ENCODE results near the gene HAGHL.
A peak's percentile ranks its signal among the peaks of the same experiment; 100 is the strongest.

HAGHL gene

DNA sequence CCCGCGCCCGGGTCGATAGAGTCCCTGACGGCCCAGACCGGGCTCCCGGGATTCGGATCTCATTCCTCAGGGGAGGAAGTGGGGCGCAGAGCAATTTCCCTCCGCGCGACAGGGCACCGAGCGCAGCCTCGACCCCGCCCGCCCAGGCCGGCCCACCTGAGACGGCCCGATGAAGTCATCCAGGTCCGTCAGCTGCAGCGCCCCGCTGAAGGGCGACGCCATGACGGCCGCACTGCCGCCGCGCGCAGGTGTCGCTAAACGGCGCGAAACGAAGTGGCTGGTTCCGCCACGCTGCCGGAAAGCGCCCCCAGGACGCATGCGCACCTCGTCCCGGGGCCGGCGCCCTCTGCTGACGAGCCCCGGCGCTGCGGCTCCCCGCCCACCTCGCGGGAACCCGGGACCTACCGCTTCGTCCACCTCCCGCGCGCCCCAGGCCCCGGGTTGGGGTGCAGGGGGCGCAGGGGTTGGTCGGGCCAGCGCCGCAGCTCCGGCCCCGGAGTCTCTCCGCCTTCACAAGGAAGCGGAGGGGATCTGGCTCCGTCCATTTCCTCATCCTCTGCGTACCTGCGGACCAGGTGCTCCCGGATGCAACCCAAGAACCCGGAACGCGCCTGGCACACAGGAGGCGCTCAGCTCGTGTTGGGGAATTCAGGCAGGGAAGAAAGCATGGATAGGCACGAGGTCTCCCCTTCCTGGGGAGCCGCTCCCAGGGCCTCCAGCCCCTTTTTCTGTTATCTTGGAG is 14.0 kb downstream of the HAGHL start, which contains the start of gene CIAO3 (continued):
- TF ChIP-seq ZNF701 (tag by site-specific recombination; IDR thresholded peaks at IDR 0.05) (no peak), ZBTB21 (tag by site-specific recombination; IDR thresholded peaks at IDR 0.05) (peak; percentile 88), KLF7 (tag by site-specific recombination; IDR thresholded peaks at IDR 0.05; ENCODE audit: borderline replicate concordance) (no peak), ZEB2 (tag by site-specific recombination; IDR thresholded peaks at IDR 0.05) (peak; percentile 96), ZNF274 (IDR thresholded peaks at IDR 0.05; ENCODE audit: low read length) (no peak), ZNF274 (tag by site-specific recombination; IDR thresholded peaks at IDR 0.05; ENCODE audit: borderline replicate concordance) (no peak), IKZF3 (tag by site-specific recombination; IDR thresholded peaks at IDR 0.05) (0 out of 2 replicates have a peak, but pooled peaks have one; percentile 19), ZNF138 (tag by site-specific recombination; IDR thresholded peaks at IDR 0.05; ENCODE audit: borderline replicate concordance) (no peak), ZNF792 (tag by site-specific recombination; IDR thresholded peaks at IDR 0.05) (no peak), ZNF514 (tag by site-specific recombination; IDR thresholded peaks at IDR 0.05) (no peak), SP2 (tag by site-specific recombination; IDR thresholded peaks at IDR 0.05) (peak; percentile 54), ZNF426 (tag by site-specific recombination; IDR thresholded peaks at IDR 0.05) (no peak), ZNF311 (tag by site-specific recombination; IDR thresholded peaks at IDR 0.05; ENCODE audit: borderline replicate concordance) (no peak), ZNF214 (tag by site-specific recombination; IDR thresholded peaks at IDR 0.05; ENCODE audit: borderline replicate concordance) (no peak), ZNF132 (tag by site-specific recombination; IDR thresholded peaks at IDR 0.05; ENCODE audit: borderline replicate concordance) (no peak), MZF1 (tag by site-specific recombination; IDR thresholded peaks at IDR 0.05; ENCODE audit: borderline replicate concordance) (no peak), ZNF654 (tag by site-specific recombination; IDR thresholded peaks at IDR 0.05; ENCODE audit: low read depth) (0 out of 2 replicates have a peak, but pooled peaks have one; percentile 4), ZNF501 (tag by site-specific recombination; IDR thresholded peaks at IDR 0.05) (no peak; the same call in 1 of the 2 replicates), ZNF292 (tag by site-specific recombination; IDR thresholded peaks at IDR 0.05; ENCODE audit: borderline replicate concordance, low read depth) (no peak), ZNF48 (tag by site-specific recombination; IDR thresholded peaks at IDR 0.05) (no peak), ZBTB7A (tag by site-specific recombination; IDR thresholded peaks at IDR 0.05; ENCODE audit: low read depth) (peak; percentile 50; the same call in 1 of the 2 replicates), ZFP3 (tag by site-specific recombination; IDR thresholded peaks at IDR 0.05; ENCODE audit: low read depth) (no peak), ZBTB8A (tag by site-specific recombination; IDR thresholded peaks at IDR 0.05) (peak; percentile 81), ZNF335 (tag by site-specific recombination; conservative IDR thresholded peaks at IDR 0.05) (peak; percentile 86), MYNN (tag by site-specific recombination; IDR thresholded peaks at IDR 0.05; ENCODE audit: borderline replicate concordance) (no peak), ZNF24 (tag by site-specific recombination; IDR thresholded peaks at IDR 0.05) (0 out of 2 replicates have a peak, but pooled peaks have one; percentile 64), ZNF175 (tag by site-specific recombination; IDR thresholded peaks at IDR 0.05) (no peak), ZNF580 (tag by site-specific recombination; IDR thresholded peaks at IDR 0.05) (peak; percentile 25; the same call in 1 of the 2 replicates), ZNF660 (tag by site-specific recombination; IDR thresholded peaks at IDR 0.05) (peak; percentile 90), ZNF16 (tag by site-specific recombination; IDR thresholded peaks at IDR 0.05; ENCODE audit: low read depth) (no peak), YY2 (tag by site-specific recombination; IDR thresholded peaks at IDR 0.05) (peak; percentile 99), ZNF664 (tag by site-specific recombination; IDR thresholded peaks at IDR 0.05) (no peak), SP3 (tag by site-specific recombination; IDR thresholded peaks at IDR 0.05) (peak; percentile 91), WT1 (tag by site-specific recombination; IDR thresholded peaks at IDR 0.05) (0 out of 2 replicates have a peak, but pooled peaks have one; percentile 15)
- TF ChIP-seq, protein P1, sequence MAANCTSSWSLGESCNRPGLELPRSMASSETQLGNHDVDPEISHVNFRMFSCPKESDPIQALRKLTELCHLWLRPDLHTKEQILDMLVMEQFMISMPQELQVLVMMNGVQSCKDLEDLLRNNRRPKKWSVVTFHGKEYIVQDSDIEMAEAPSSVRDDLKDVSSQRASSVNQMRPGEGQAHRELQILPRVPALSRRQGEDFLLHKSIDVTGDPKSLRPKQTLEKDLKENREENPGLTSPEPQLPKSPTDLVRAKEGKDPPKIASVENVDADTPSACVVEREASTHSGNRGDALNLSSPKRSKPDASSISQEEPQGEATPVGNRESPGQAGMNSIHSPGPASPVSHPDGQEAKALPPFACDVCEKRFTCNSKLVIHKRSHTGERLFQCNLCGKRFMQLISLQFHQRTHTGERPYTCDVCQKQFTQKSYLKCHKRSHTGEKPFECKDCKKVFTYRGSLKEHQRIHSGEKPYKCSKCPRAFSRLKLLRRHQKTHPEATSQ (tag by site-specific recombination; IDR thresholded peaks at IDR 0.05), result no peak; the same call in 1 of the 2 replicates
- TF ChIP-seq, protein P2, sequence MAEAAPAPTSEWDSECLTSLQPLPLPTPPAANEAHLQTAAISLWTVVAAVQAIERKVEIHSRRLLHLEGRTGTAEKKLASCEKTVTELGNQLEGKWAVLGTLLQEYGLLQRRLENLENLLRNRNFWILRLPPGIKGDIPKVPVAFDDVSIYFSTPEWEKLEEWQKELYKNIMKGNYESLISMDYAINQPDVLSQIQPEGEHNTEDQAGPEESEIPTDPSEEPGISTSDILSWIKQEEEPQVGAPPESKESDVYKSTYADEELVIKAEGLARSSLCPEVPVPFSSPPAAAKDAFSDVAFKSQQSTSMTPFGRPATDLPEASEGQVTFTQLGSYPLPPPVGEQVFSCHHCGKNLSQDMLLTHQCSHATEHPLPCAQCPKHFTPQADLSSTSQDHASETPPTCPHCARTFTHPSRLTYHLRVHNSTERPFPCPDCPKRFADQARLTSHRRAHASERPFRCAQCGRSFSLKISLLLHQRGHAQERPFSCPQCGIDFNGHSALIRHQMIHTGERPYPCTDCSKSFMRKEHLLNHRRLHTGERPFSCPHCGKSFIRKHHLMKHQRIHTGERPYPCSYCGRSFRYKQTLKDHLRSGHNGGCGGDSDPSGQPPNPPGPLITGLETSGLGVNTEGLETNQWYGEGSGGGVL (tag by site-specific recombination; IDR thresholded peaks at IDR 0.05), result peak; percentile 33; the same call in 1 of the 2 replicates
- TF ChIP-seq, protein P3, sequence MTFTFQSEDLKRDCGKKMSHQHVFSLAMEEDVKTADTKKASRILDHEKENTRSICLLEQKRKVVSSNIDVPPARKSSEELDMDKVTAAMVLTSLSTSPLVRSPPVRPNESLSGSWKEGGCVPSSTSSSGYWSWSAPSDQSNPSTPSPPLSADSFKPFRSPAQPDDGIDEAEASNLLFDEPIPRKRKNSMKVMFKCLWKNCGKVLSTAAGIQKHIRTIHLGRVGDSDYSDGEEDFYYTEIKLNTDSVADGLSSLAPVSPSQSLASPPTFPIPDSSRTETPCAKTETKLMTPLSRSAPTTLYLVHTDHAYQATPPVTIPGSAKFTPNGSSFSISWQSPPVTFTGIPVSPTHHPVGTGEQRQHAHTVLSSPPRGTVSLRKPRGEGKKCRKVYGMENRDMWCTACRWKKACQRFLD (tag by site-specific recombination; IDR thresholded peaks at IDR 0.05), result no peak

Data from HEK293 (cell line).